Measurements from ENCODE around the gene OR7G1.

OR7G1 gene, protein sequence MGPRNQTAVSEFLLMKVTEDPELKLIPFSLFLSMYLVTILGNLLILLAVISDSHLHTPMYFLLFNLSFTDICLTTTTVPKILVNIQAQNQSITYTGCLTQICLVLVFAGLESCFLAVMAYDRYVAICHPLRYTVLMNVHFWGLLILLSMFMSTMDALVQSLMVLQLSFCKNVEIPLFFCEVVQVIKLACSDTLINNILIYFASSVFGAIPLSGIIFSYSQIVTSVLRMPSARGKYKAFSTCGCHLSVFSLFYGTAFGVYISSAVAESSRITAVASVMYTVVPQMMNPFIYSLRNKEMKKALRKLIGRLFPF

GRCh38 chr19:9115307-9115813 is at the start of gene OR7G1:
OR7G1 (minus strand) TSS chr19:9115763; CDS start chr19:9115763, 0 bp downstream.
- no peak for DNase-seq (ENCODE audit: low spot score)

GRCh38 chr19:9165261-9165660 is 49.7 kb upstream of the OR7G1 start:
- DNase-seq (ENCODE audit: low spot score), result no peak

DNA sequence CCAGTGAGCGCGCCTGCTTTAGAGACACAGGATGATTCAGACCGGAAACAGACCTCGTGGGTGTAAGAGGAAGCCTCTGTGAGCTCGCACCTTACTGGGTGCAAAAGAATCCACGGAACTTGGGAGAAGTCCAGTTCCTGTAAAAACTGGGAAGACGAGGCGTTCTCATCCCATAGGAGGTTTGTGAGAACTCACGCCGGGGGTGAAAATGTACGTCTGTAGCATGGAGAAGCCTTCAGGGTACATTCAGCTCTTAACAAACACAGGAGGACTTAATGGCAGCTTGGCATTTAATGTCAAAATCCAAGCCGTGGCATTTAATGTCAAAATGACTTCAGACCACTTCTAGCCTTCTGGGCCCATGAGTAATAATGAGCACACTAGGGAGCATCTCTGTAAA is 45.9 kb upstream of the OR7G1 start:
- no peak for DNase-seq (ENCODE audit: low spot score)

DNA sequence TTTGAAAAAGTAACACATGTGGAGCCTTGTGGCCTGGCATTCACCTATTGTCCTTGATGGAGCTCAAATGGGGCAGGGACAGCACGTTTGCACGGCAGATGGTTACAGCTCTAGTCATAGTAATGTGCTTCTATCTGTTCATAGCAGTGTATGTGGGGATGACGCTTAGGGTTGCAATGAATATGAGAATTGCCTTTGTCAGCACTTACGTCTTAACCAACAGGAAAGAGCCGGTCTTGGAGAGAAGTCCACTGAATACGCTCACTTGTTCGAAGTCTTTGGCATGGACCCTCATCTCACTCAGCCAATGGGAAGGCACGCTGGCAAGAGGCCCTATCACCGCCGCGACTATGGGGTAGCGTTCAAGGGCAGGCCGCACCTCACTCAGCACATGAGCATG is 44.3 kb upstream of the OR7G1 start:
- no peak for DNase-seq (ENCODE audit: low spot score)

DNA sequence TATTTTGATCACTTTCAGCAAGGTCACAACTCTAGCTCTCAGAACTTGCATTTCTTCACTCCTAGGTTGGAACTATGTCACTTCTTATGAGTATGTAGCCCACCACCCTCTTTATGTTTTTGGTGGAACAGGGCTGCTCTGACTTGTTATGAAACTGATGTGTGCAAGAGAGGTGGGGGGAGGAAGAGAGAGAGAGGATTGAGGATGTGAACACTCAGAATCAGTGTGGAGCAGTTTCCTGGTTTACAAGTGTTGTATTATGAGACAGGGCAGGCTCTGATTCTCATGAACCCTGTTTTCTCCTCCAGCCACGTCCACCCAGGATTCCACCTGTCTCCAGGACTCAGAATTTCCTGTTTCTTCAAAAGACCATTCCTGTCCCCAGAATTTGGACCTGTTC is 40.7 kb upstream of the OR7G1 start:
- no peak for DNase-seq (ENCODE audit: low spot score)

DNA sequence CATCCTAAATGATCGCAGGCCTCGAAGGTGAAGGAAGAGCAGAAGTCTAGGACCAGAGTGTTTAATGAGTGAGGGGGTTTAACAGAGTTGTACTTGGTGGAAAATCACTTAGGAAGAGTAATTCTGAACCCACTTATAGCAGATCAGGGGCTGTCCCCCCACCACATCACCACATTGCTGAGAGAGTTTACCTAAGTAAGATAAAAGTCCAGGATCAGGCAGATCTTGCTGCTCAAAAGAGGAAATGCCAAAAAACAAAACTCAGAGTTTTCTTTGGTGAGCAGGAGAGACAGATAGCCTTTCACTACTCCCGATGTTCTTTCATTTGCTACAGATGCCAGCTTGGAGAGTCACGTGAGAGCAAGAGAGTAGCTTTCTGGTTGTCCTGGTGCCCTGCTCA is 40.0 kb upstream of the OR7G1 start:
- DNase-seq (ENCODE audit: low spot score), result no peak

GRCh38 chr19:9151367-9151766 is 35.8 kb upstream of the OR7G1 start:
- no peak for DNase-seq (ENCODE audit: low spot score)

- no peak for DNase-seq (ENCODE audit: low spot score)
Measured at GRCh38 chr19:9150650-9151049, 35.1 kb upstream of the OR7G1 start.

- DNase-seq (ENCODE audit: low spot score), result no peak
Measured at GRCh38 chr19:9149997-9150396, 34.4 kb upstream of the OR7G1 start.

- no peak for DNase-seq (ENCODE audit: low spot score)
Measured at GRCh38 chr19:9148697-9149096, 33.1 kb upstream of the OR7G1 start.

DNA sequence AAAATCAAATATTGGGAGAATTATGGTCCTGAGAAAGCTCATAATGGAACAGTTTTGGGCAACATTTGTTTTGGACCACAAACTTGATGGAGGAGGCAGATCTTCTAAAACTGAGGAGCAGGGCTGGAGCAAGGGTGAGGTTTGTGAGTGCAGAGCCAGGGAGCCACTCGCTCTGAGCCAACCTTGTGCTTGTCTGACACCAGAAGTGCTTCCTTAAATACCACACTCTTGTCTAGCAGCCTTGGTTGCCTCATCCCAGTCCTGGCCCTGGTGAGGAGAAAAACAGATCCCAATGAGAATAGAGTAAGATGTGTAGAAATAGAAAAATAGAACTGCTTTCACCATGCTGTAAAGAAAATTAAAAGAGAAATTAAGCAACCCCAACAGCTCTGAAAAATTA is 31.3 kb upstream of the OR7G1 start:
- DNase-seq (ENCODE audit: low spot score), result no peak

DNA sequence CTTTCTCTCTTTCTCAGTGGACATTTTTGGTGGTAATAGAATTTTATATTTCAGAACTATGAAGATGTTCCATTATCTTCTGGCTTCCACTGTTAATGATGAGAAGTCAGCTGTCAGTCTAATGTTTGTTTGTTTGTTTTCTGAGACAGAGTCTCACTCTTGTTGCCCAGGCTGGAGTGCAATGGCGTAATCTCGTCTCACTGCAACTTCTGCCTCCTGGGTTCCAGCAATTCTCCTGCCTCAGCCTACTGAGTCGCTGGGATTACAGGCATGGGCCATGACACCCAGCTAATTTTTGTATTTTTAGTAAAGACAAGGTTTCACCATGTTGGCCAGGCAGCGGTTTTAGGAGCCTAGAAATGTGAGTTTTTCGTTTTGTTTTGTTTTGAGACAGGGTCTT is 29.4 kb upstream of the OR7G1 start:
- no peak for DNase-seq (ENCODE audit: low spot score)

DNA sequence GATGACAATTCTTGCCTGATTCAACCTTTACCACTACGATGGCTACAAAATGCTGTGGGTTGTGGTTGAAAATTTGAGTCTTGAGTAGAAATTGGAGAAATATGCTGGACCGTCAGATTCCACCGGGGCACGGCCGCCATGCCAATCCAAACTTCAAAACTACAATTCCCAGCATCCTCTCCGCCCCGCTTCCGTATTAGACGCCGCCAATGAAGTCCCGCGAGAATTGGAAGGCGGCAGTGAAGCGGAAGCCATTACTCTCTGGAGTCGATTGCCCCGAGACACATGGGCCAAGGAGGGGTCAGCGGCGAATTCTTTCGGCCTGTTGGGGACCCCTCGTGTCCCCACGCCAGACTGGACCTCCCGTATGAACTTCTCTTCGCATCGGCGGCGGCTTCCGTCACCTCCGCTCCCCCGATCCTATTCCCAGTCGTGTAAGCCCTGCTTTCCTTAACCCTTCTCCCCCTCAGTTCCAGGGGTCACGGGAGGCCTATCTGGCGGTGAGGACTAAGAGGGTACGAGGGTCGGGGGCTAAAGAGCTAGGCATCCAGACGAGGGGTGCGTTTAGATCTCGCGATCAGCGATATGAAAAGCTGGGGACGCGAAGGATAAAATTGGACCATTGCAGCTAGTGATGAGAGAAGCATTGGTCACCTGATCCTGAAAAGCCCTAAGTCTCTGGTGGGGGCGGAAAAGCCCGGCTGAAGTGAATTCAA is 24.8 kb upstream of the OR7G1 start, which contains the start of gene ZNF317:
Gene ZNF317 (plus strand): TSS at position 239 of the 716 bp plus-strand sequence. CDS start 15,620 bp downstream, outside the sequence.
- DNase-seq (ENCODE audit: low spot score), result peak; percentile 94

- no peak for DNase-seq (ENCODE audit: low spot score)
Measured at GRCh38 chr19:9139609-9140158, 24.1 kb upstream of the OR7G1 start.

GRCh38 chr19:9132422-9132821 is 16.9 kb upstream of the OR7G1 start:
- DNase-seq (ENCODE audit: low spot score), result no peak

DNA sequence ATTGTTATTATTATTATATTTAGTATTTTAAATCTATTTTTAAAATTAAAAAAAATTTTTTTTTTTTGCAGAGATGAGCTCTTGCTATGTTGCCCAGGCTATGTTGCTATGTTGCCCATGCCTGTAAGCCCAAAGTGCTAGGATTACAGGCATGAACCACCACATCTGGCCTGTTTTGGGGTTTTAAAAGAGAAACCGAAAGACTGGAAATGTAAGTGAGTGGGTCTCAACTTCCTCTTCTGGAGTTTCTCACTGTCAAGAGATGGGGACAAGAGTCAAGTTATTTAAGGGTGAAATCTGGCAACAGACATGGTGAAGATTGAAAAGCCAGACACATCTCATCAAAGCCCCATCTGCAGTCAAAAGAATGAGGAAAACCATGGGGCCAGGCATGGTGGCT is 15.4 kb upstream of the OR7G1 start:
- no peak for DNase-seq (ENCODE audit: low spot score)

DNA sequence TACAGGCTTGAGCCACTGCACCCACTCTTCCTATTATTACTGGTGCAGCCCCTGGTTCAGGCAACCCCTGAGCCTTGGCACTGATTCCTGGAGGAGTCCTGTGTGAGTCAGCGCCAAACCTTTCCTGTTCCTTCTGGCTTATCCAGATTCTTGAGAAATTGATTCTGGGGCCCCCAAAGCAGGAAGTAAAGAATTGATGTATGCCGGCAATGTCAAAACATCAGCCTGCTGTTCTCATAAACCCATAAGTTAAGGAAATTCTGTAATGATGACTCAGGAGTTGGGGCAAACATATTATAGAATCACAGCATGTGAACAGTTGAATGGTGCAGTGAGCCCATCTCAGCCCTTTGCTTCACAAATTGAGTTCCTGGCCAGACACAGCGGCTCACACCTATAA is 12.6 kb upstream of the OR7G1 start:
- DNase-seq (ENCODE audit: low spot score), result no peak

- no peak for DNase-seq (ENCODE audit: low spot score)
Measured at GRCh38 chr19:9126900-9127405, 11.4 kb upstream of the OR7G1 start, which contains the start of gene OR7G3. OR7G3 (minus strand) TSS chr19:9126950; CDS start chr19:9126950, 0 bp downstream.

- no peak for DNase-seq (ENCODE audit: low spot score)
Measured at GRCh38 chr19:9116547-9116946, 984 bp upstream of the OR7G1 start.

DNA sequence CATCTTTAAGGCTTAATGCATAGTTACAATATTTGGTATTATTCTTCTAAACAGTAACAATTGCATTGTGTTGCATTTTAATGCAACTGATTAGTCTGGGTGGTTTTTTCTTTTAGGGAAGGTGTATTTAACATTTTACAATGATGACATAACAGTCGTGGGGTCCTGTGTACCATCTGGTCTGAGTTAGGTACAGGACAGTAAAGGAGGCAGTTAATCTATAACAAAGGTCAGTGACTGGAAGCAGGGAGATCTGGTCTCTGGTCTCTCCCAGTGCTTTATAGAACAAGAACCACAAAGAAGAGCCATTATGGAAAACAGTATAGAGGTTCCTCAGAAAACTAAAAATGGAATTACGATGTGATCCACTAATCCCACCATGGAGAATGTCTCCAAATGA is 5.6 kb downstream of the OR7G1 start:
- DNase-seq (ENCODE audit: low spot score), result no peak

GRCh38 chr19:9107375-9107774 is 8.2 kb downstream of the OR7G1 start, which contains the start of gene OR7G2:
OR7G2 (minus strand) TSS chr19:9107475; CDS start chr19:9103243, 4,232 bp downstream.
- DNase-seq (ENCODE audit: low spot score), result no peak

GRCh38 chr19:9086761-9087160 is 28.8 kb downstream of the OR7G1 start, which contains the start of gene OR1M1:
OR1M1 (plus strand) TSS chr19:9087061; CDS start chr19:9093245, 6,184 bp downstream.
- no peak for DNase-seq (ENCODE audit: low spot score)

Measured in AG20443 (cell line).